Calu3 (cell line): Measurements from ENCODE around the gene IL1RL2. TPM values are rescaled to one million over a fixed set of nuclear protein-coding genes. Genes with fewer than 3 reads are reported as not detected.

Source experiments
- BruUV-seq: library from RNA; stranded (reverse); fragments of 400-500 nt; replicated peaks from 2 replicates; lab custom pipeline; 2021; lab: Mats Ljungman, UMichigan
- CTCF ChIA-PET: fragments of 300-600 bp; sonication (Branson Sonifier 250); formaldehyde crosslinking; loops from one replicate; lab custom pipeline; 2022; ENCODE audit warnings: antibody characterized with exemption; lab: Charles Lee
- DNase-seq: peaks from one replicate; pipeline ENCODE4 v3.0.0; 2022
- H3K27ac Mint-ChIP-seq: one replicate; pipeline ENCODE4 v1.8.0; 2022; ENCODE audit warnings: mixed read lengths; ENCODE audit not compliant: unreplicated experiment
- H3K27me3 Mint-ChIP-seq: one replicate; pipeline ENCODE4 v1.8.0; 2022; ENCODE audit warnings: mixed read lengths; ENCODE audit not compliant: unreplicated experiment
- H3K36me3 Mint-ChIP-seq: one replicate; pipeline ENCODE4 v1.8.0; 2022; ENCODE audit warnings: mild to moderate bottlenecking, moderate library complexity, mixed read lengths; ENCODE audit not compliant: insufficient read depth, unreplicated experiment
- H3K4me1 Mint-ChIP-seq: one replicate; pipeline ENCODE4 v1.8.0; 2022; ENCODE audit warnings: mild to moderate bottlenecking, low read depth, mixed read lengths; ENCODE audit not compliant: unreplicated experiment
- H3K4me3 Mint-ChIP-seq: one replicate; pipeline ENCODE4 v1.8.0; 2022; ENCODE audit warnings: mild to moderate bottlenecking, low read depth, moderate library complexity, mixed read lengths; ENCODE audit not compliant: unreplicated experiment
- H3K9me3 Mint-ChIP-seq: one replicate; pipeline ENCODE4 v1.8.0; 2022; ENCODE audit warnings: low read depth, mixed read lengths; ENCODE audit not compliant: unreplicated experiment
- intact Hi-C: fragments of 100-400 bp; cut with micrococcal nuclease; formaldehyde crosslinking; loops from one replicate; pipeline ENCODE4 v1.10.0; 2022; ENCODE audit not compliant: unreplicated experiment
- total RNA-seq: library from RNA; stranded (reverse); gene quantifications from 2 replicates; pipeline ENCODE4 v1.2.3, GENCODE V29; 2022
- TF ChIP-seq, protein P1 (sequence below): fragments of 200-600 bp; IDR thresholded peaks from one replicate; pipeline ENCODE4 v1.8.0; 2022; ENCODE audit warnings: antibody characterized with exemption; ENCODE audit not compliant: unreplicated experiment

Gene IL1RL2
- total RNA-seq, 1 experiment from 2014 or later, result 0.68 TPM

DNA sequence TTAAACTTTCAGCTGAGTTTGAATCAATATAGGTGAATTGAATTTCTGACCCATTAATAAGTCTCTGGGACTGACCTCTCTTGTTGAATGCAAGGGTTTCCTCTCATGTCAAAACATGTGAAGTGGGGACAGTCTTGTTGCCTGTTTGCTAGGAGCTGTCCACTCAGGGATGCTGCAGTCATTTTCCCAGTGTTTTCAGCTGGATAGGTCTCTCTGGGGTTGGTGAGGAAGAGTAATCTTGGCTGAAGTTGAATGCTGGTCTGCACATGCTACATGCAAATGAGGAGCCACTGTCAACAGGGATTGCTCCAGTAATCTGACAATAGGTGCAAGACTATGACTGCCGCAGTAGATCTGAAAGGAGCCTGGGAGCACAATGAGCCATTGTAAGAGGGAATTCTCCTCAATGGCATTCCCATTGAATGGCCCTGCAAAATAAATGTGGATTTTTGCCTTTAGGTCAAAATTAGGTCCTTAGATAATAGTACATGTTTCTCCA is 90.4 kb downstream of the IL1RL2 start:
- Mint-ChIP-seq H3K4me3 (no peak overlapping the region), H3K36me3 (no peaks in the 10 kb centered on the region), H3K27me3 (peaks cover 50% of the 10 kb centered on the region), H3K27ac (no peak overlapping the region), H3K9me3 (peaks cover 9% of the 10 kb centered on the region), H3K4me1 (no peaks in the 10 kb centered on the region)
- DNase-seq, result no peak
- TF ChIP-seq, protein P1, sequence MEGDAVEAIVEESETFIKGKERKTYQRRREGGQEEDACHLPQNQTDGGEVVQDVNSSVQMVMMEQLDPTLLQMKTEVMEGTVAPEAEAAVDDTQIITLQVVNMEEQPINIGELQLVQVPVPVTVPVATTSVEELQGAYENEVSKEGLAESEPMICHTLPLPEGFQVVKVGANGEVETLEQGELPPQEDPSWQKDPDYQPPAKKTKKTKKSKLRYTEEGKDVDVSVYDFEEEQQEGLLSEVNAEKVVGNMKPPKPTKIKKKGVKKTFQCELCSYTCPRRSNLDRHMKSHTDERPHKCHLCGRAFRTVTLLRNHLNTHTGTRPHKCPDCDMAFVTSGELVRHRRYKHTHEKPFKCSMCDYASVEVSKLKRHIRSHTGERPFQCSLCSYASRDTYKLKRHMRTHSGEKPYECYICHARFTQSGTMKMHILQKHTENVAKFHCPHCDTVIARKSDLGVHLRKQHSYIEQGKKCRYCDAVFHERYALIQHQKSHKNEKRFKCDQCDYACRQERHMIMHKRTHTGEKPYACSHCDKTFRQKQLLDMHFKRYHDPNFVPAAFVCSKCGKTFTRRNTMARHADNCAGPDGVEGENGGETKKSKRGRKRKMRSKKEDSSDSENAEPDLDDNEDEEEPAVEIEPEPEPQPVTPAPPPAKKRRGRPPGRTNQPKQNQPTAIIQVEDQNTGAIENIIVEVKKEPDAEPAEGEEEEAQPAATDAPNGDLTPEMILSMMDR, result no peak
- CTCF ChIA-PET, result no interaction called here
- no TSS peak for BruUV-seq
- intact Hi-C loops, result no loop called here

DNA sequence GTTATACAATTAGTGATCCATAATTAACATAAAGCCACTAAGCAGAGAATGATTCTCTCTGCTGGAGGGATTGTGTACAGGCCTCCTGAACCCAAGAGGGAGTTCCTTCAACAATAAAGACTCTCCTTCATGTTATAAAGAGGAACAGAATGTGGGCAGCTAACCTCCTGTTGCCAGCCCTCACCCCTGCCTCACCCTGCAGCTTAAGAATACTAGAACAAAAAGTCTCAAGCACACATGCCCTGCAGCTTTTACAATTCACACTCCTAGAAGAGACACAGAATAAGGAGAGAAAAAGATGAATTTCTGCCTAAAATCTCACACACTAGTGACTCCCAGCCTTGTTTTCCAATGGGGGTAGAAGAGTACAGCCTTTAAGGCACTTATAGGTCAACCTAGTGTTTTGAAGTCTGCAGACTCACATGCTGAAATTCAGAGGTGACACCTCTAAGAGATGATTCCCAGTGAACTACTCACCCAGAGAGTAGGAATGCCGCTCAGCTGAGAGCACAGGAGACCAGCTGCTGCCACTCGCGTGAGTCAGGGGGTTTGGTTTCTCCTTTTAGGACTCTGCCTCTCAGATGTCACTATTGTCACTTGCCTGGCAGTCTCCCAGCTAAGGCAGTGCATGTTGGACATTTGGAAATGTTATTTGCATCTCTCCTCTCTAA is 92.0 kb downstream of the IL1RL2 start:
- CTCF ChIA-PET, result no interaction called here
- H3K36me3 Mint-ChIP-seq, result no peaks in the 10 kb centered on the region
- DNase-seq, result no peak
- H3K27me3 Mint-ChIP-seq, result peaks cover 39% of the 10 kb centered on the region
- TF ChIP-seq, protein P1, result no peak
- no TSS peak for BruUV-seq
- H3K4me3 Mint-ChIP-seq, result no peak overlapping the region
- no peaks in the 10 kb centered on the region for H3K4me1 Mint-ChIP-seq
- intact Hi-C loops, result no loop called here
- no peak overlapping the region for H3K27ac Mint-ChIP-seq
- peaks cover 6% of the 10 kb centered on the region for H3K9me3 Mint-ChIP-seq

DNA sequence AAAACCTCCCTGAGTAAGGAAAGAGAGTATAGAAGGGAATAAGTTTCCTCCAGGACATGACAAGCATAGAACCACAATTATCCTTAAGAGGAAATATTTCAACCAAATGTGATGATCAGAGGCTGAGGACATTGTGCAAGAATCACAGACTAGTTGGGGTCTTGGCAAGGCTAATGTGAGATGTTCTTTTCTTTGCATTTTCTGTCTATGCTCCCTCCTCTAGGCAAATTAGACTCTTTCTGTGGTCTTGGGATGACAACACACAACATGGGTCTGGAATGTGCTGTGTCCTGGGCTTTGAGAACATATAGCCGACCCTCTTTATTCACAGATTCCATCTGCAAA is 92.5 kb downstream of the IL1RL2 start:
- no peak for DNase-seq
- TF ChIP-seq, protein P1, result no peak
- CTCF ChIA-PET, result no interaction called here
- no peak overlapping the region for H3K4me3 Mint-ChIP-seq
- H3K36me3 Mint-ChIP-seq, result no peaks in the 10 kb centered on the region
- peaks cover 6% of the 10 kb centered on the region for H3K9me3 Mint-ChIP-seq
- H3K27ac Mint-ChIP-seq, result no peak overlapping the region
- BruUV-seq, result no TSS peak
- peaks cover 39% of the 10 kb centered on the region for H3K27me3 Mint-ChIP-seq
- H3K4me1 Mint-ChIP-seq, result no peaks in the 10 kb centered on the region
- intact Hi-C loops, result no loop called here

DNA sequence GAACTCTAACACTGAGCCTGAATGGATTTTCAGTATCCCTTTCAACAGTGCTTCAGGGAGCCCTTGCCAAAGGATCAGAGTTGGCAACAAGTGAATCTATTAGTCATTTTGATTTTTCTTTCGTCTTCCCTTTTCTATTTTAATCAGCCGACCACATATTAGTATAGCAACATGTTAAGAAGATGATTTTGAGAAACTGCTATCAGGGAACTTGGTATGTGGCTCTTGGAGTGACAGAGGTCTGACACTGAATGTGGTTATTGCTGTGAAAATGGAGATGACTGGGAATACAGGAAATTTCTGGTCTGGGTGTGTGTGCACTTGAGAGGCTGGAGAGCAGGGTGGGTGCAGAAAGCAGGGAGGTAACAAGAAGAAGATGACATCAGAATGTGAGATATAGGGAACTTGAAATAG is 95.9 kb downstream of the IL1RL2 start:
- no peak for DNase-seq
- Mint-ChIP-seq H3K4me3 (no peak overlapping the region), H3K4me1 (no peaks in the 10 kb centered on the region), H3K9me3 (no peaks in the 10 kb centered on the region), H3K36me3 (no peaks in the 10 kb centered on the region), H3K27ac (no peak overlapping the region), H3K27me3 (peaks cover 10% of the 10 kb centered on the region)
- BruUV-seq, result no TSS peak
- intact Hi-C loops, result no loop called here
- TF ChIP-seq, protein P1, result no peak
- CTCF ChIA-PET, result no interaction called here
